NCI-H1436 treated with DMSO at 0.1 percent for 48 hours (cell line): Measurements from ENCODE around the gene SLC25A46.
"Not testable (repeated sequence)": the region's sequence is repeated elsewhere in the genome, so short reads cannot be mapped to it uniquely, and the experiment has no call there.

Experiments
- DNase-seq: peaks from one replicate; lab custom pipeline; 2025; lab: John Stamatoyannopoulos, UW

SLC25A46 gene

DNA sequence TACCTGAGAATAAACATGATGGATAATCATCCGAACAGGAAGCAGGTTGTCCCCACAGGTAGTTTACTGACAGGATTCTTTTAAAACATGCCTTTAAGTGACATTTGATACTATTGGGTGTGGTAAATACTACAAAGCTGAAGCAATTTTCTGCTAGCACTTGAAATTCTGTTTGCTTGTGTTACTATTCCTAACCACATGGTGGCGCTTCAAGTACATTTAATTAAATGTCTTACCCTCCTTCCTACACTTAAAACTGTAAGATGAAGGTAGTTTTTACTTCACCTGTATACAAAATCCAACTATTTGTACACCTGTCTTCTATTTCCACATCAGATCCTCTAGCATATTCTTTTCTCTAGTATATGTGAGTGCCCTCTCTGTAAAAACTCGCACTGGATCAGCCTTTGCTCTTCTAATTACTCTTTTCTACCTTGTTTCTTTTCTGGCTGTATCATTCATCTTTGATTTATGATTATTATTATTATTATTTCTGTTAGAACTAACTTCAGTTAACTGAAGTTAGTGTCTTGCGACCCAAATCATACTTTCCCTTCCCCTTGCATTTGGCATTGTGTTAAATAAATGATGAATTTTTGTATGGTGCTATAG lies 18.4 kb downstream of the SLC25A46 start:
- no peak for DNase-seq

DNA sequence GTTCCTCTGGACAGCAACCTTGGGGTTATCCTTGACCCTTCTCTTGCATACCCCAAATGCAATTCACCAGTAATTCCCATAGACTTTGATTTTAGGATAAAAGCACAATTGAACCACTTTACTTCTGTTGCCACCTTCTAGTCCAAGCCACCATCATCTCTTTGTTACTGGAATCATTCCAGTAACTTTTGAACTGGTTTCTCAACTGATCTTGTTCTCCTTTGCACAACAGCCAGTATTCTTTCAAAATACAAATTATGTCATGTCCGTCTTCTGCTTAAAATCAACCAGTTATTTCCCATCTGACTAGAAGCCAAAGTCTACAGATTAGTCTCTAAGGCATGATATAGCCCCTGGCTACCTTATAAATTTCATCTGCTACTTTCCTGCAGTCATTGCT lies 21.4 kb downstream of the SLC25A46 start:
- DNase-seq, result no peak

DNA sequence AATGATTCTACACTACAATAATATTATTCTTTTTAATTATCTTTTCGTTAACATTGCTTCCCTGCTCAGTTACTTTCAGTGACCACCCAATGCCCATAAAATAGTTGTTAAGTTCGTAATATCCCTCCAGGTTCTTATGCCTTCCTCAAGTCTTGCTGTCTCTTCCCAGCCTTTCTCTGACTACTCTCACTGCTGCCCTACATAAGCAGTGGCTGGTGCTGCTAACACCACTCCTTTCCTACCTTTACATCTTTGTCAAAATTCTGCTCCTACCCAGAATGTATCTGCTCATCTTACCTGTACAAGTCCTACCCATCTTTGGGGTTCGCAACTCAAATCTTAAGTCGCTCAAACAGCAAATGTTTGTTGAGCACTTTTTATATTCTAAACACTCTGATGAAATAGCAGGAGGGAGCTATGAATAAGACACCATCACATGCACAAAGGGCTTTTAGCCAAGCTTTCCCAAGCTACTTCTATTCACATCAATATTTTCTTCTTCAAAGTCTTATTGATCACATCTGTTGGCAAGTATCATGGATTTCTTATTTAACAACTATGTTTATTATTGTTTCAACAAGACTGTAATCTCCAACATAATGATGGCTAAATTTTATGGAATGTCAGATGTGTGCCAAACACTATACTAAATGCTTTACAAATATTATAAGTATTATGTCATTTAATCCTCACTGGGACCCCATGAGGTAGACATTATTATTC lies 29.5 kb downstream of the SLC25A46 start:
- DNase-seq, result no peak

DNA sequence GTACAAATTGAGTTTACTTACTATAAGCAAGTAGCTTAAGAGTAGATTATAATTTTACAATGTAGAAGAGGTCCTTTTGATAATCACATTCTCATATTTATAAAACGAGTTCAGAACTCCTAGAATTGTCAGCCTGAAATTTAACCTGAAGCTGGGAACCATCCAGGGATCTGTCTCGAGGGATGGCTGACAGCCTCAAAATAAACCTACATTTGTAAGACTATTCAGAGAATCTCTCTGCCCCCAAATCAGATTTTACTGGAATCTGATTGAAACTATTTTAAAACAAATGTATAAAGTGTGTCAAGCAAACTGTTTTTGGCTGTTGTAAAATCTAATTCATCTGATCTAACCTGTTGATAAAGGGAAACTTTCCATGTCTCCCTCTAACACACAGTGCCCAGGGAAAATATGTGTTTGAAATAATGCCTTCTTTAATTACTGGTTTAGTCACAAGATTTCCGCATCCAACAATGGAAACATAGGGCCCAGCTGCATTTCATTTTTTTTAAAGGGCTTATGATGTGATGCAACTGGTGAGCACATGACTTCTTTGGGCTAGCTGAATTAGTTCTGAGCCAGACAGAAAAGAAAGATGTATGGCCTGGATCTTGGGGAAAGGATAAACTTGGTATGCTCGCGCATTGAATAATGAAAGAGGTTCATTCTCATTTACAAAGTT lies 30.3 kb downstream of the SLC25A46 start:
- no peak for DNase-seq

DNA sequence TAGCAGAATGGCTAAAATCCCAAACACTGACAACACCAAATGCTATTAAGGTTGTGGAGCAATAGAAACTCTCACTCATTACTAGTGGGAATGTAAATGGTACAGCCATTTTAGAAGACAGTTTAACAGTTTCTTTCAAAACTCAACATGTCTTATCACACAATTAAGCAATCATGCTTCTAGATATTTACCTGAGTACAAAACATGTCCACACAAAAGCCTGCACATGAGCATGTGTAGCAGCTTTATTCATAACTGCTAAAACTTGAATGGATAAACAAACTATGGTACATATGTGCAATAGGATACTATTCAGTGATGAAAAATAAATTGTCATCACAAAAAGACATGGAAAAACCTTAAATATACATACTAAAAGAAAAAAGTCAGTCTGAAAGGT lies 31.5 kb downstream of the SLC25A46 start:
- DNase-seq, result no peak

DNA sequence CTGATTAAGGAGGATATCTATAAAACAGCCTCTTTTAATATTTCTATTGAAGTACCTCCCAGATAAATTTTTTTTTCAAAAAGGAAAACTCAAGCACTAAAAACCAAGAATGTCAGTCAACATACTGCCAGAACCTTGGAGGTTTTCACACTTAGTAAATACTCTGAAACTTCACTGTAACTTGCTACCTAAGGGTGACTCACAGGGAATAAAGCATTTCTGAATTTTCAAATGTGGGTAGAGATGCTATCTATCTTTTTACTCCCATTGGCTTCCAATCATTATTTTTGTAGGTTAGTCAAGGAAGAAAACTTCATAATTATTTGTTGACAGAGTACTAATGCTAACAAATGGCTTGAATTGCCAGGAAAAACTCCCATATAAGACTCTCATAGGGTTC lies 46.1 kb downstream of the SLC25A46 start:
- DNase-seq, result no peak

DNA sequence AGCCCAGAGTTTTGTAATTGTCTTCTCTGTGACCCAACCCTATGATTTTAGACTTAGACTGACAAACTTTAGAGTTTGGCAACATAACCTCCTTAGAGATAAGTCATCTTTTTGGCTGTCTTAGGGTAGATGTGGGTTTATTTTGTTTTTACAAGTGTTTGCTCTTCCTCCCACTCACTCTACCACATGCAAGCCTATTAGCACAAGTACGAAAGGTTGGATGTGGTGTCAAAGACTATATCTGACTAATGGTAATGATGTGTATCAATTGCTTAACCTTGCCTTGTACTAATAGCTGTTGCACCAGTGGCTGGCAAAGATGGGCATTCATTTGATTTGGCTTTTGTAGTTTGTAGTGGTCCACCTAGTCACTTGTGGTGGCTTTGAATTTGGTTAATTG lies 46.5 kb downstream of the SLC25A46 start:
- DNase-seq, result no peak

DNA sequence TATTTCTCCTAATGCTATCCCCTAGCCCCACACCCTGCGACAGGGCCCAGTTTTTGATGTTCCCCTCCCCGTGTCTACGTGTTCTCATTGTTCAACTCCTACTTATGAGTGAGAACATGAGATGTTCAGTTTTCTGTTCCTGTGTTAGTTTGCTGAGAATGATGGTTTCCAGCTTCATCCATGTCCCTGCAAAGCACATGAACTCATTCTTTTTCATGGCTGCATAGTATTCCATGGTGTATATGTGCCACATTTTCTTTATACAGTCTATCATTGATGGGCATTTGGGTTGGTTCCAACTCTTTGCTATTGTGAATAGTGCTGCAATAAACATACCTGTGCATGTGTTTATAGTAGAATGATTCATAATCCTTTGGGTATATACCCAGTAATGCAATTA lies 49.2 kb downstream of the SLC25A46 start:
- DNase-seq, result not testable (repeated sequence)

DNA sequence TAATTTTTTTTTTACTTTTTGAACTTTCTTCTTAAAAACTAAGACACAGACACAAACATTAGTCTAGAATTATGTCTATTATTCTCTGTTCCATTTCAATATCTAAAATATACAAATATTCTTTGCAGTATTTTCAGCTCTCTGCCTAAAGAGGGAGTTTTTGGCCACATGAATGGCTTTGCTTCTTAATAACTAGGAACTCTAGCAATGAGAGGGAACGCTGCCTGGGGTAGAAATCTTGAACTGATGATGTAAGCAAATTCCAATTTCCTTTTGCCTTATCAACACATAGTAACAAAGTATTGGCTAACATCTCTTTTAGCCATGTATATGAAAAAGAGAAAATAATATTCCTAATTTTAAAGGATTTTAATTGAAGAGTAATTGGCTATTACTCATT lies 51.9 kb downstream of the SLC25A46 start:
- DNase-seq, result no peak

DNA sequence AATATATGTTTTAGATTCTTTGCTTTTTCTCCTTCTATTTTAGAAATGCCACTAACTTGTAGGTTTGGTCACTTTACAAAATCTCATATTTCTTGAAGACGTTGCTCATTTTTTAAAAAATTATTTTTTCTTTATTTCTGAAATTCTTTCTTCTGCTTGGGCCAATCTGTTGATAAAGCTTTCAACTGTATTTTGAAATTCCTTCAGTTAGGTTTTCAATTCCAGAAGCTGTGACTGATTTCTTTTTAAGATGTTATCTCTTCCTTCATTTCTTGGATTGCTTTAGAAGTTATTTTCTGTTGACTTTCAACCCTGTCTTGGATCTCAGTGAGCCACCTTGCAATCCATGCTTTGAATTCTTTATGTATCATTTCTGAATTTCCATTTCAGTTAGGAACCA lies 64.2 kb downstream of the SLC25A46 start:
- no peak for DNase-seq

DNA sequence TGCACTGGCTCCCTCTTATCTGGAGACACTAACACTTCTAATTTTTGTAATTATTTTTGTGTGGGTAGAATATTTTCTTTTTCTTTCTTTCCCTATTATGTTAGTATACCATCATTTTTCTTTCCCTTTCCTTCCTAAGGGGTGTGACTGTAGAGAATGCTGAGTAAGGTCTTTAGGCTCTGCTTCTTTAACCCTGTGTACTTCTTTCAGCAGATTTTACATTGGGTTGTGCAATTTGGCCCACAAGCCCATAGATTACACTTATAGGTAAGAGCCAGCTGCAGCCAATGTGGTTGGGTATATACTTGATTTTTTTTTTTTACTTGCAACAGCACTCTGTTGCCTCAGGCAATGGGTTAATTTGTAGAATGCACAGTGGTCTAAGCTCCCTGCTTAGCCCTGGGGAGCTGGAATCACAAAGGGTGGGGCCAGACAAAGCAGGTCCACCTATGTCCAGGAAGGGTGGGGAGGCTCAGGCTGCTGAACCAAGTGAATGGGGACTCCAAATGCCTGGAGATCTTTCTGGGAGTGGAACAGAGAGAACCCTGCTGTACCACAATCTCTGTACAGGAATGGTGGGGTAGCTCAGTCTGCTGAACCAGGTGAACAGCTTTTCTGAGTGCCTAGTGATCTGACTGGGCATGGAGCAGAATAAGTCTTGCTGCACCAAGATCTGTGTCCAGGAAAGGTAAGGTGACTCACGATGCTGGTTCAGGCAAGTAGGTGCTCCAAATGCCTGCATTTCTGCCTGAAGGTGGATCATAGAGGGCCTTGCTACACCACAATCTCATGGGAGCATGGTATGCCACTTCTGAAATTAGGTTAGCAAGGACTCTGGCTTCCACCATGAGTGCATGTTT lies 64.9 kb downstream of the SLC25A46 start:
- DNase-seq, result no peak

DNA sequence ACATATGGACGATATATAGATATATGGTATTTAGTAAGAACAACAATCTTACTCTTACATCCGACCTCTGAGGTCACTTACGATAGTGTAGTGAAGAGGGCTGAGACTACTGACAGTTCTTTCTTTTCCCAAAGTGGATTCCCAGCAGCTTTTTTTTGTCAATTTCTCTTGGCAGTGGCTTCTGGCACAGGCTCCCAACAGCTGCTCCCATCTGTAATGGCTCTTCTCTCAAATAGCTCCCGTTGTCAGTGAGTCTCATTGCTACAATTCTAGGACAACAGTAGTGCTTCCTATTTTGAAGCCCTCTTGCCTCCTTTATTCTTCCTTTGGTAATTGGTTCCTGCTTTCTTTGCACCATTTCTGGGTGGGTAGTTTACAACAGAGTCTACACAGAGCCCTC lies 68.4 kb downstream of the SLC25A46 start:
- DNase-seq, result no peak

DNA sequence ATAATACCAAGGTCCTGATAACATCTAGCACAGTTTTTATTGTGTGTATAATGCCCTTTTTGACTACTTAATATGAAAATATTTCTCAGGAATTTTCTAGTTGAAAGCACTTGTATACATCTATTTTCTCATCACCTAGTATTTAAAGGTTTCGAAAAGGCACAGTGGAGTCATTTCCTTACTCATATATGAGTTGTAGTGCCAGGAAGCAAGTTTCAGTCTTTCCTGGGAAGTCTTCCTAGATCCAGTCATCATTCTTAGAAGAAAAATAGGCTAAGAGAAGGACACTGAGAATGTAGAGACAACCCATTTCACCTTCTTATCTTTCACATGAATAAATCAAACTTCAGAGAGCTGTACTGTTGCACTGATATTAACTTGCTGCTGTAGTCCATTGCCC lies 70.2 kb downstream of the SLC25A46 start:
- DNase-seq, result no peak
